ENCODE measurements around the gene HAUS6.
"Not testable (repeated sequence)": the region's sequence is repeated elsewhere in the genome, so short reads cannot be mapped to it uniquely, and the experiment has no call there.

Gene HAUS6

GRCh38 chr9:19104515-19105282 lies 2.0 kb upstream of the HAUS6 start:
- Histone ChIP-seq H3K9ac (no peak overlapping the region), H4K20me1 (ENCODE audit: insufficient read depth) (no peaks in the 10 kb centered on the region), H3K4me2 (no peak overlapping the region), H3K4me3 (IDR thresholded peaks at IDR 0.05; ENCODE audit: insufficient read depth, low read depth, low read length) (no peak overlapping the region), H3K36me3 (ENCODE audit: insufficient read depth) (no peaks in the 10 kb centered on the region), H3K4me1 (ENCODE audit: low read depth, poor library complexity, severe bottlenecking) (peaks cover 10% of the 10 kb centered on the region), H3K27ac (no peak overlapping the region), H3K79me2 (ENCODE audit: insufficient read depth, low read depth) (peaks cover 28% of the 10 kb centered on the region), H2AFZ (ENCODE audit: low read depth) (no peak overlapping the region), H3K27me3 (ENCODE audit: insufficient read depth, low read depth) (no peaks in the 10 kb centered on the region)
- TF ChIP-seq CTCF (conservative IDR thresholded peaks at IDR 0.05; ENCODE audit: low read depth, low read length), result no peak

GRCh38 chr9:19102181-19102630 lies 498 bp downstream of the HAUS6 start:
- Histone ChIP-seq H4K20me1 (ENCODE audit: insufficient read depth) (no peaks in the 10 kb centered on the region), H3K27me3 (ENCODE audit: insufficient read depth, low read depth) (no peaks in the 10 kb centered on the region), H2AFZ (ENCODE audit: low read depth) (peak overlapping the region; percentile 89), H3K27ac (peak overlapping the region; percentile 91), H3K4me1 (ENCODE audit: low read depth, poor library complexity, severe bottlenecking) (peaks cover 17% of the 10 kb centered on the region), H3K4me2 (peak overlapping the region; percentile 87), H3K9ac (peak overlapping the region; percentile 87), H3K36me3 (ENCODE audit: insufficient read depth) (no peaks in the 10 kb centered on the region), H3K4me3 (IDR thresholded peaks at IDR 0.05; ENCODE audit: insufficient read depth, low read depth, low read length) (no peak overlapping the region), H3K79me2 (ENCODE audit: insufficient read depth, low read depth) (peaks cover 49% of the 10 kb centered on the region)
- no peak for TF ChIP-seq CTCF (conservative IDR thresholded peaks at IDR 0.05; ENCODE audit: low read depth, low read length)

GRCh38 chr9:19101203-19101602 lies 1.5 kb downstream of the HAUS6 start:
- Histone ChIP-seq H4K20me1 (ENCODE audit: insufficient read depth) (no peaks in the 10 kb centered on the region), H3K9ac (no peak overlapping the region), H3K4me2 (peak overlapping the region; percentile 87), H3K27me3 (ENCODE audit: insufficient read depth, low read depth) (no peaks in the 10 kb centered on the region), H2AFZ (ENCODE audit: low read depth) (no peak overlapping the region), H3K36me3 (ENCODE audit: insufficient read depth) (no peaks in the 10 kb centered on the region), H3K27ac (no peak overlapping the region), H3K4me3 (IDR thresholded peaks at IDR 0.05; ENCODE audit: insufficient read depth, low read depth, low read length) (no peak overlapping the region), H3K4me1 (ENCODE audit: low read depth, poor library complexity, severe bottlenecking) (peaks cover 25% of the 10 kb centered on the region), H3K79me2 (ENCODE audit: insufficient read depth, low read depth) (peaks cover 57% of the 10 kb centered on the region)
- no peak for TF ChIP-seq CTCF (conservative IDR thresholded peaks at IDR 0.05; ENCODE audit: low read depth, low read length)

GRCh38 chr9:19097431-19097830 lies 5.3 kb downstream of the HAUS6 start:
- peaks cover 13% of the 10 kb centered on the region; the same call in 1 of the 2 replicates for H3K36me3 ChIP-seq (ENCODE audit: insufficient read depth)
- H3K79me2 ChIP-seq (ENCODE audit: insufficient read depth, low read depth), result peaks cover 77% of the 10 kb centered on the region
- peak overlapping the region; percentile 74; the same call in 1 of the 2 replicates for H3K4me2 ChIP-seq

More at GRCh38 chr9:19097431-19097830, 5.3 kb downstream of the HAUS6 start:
- peak overlapping the region; percentile 23; the same call in 1 of the 2 replicates for H3K27ac ChIP-seq
- not testable (repeated sequence) for H3K4me3 ChIP-seq (IDR thresholded peaks at IDR 0.05; ENCODE audit: insufficient read depth, low read depth, low read length); H3K9ac ChIP-seq; H3K27me3 ChIP-seq (ENCODE audit: insufficient read depth, low read depth); H4K20me1 ChIP-seq (ENCODE audit: insufficient read depth); H2AFZ ChIP-seq (ENCODE audit: low read depth)
- H3K4me1 ChIP-seq (ENCODE audit: low read depth, poor library complexity, severe bottlenecking), result peaks cover 34% of the 10 kb centered on the region
